ENCODE results near the gene KCNB1. TPM values are rescaled to one million over a fixed set of nuclear protein-coding genes. Genes with fewer than 3 reads are reported as not detected.

KCNB1 gene
- total RNA-seq, 2 donors from 2014 or later = 0.52 to 3.3 TPM

- Histone ChIP-seq H3K27ac (no peak overlapping the region), H3K4me1 (peaks cover 16% of the 10 kb centered on the region), H3K36me3 (replicated peaks in 1 of 2; ENCODE audit: insufficient read depth in 1 of 2, low read depth in 2 of 2) (no peaks in the 10 kb centered on the region), H3K27me3 (peaks cover 8 to 25% of the 10 kb centered on the region in 2 donors), H3K9me3 (no peaks in the 10 kb centered on the region), H3K4me3 (no peak overlapping the region)
- intact Hi-C loops (cut with DNase I) = no loop called here
- ATAC-seq = no peak
- WGBS, 2 donors = 0% methylated on average over 1 of the region's 1 CpG
- TF ChIP-seq POLR2A (IDR thresholded peaks at IDR 0.05) (no peak), CTCF (IDR thresholded peaks at IDR 0.05) (peak in 2 of 7 experiments; percentile 9 to 10)
- DNase-seq = no peak
Measured at GRCh38 chr20:49320460-49320859, 162.0 kb downstream of the KCNB1 start.

DNA sequence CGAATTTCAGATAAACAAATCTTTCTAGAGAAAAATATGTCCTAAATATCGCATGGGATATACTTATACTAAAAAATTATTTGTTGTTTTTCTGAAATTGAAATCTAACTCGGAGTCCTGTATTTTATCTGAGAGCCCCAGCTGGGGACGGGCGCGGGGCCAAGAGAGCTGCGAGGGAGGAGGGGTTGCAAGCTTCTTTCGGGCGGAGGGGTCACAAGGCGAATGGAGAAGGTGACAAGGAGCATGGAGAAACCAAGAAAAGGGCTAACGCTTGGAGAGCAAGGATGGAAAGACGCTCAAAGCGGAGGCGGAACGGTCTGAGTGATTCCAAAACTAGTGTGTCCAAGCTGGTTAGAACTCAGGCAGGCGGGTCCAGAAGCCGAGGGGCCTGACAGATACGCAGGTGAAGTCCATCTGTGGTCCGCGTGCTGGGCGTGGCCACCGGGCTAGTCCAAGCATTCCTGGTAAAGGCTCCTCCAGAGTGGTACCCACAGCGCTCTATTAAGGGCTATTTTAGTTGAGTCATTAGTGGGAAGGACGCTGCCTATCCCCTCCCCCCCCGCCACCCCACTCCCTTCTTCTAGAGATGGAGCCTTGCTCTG lies 163.2 kb downstream of the KCNB1 start:
- no peaks in the 10 kb centered on the region for H3K9me3 ChIP-seq
- no peak overlapping the region for H3K27ac ChIP-seq
- DNase-seq (no peak), ATAC-seq (no peak)
- H3K27me3 ChIP-seq = peaks cover 8 to 25% of the 10 kb centered on the region in 2 donors
- no peaks in the 10 kb centered on the region for H3K36me3 ChIP-seq (replicated peaks in 1 of 2; ENCODE audit: insufficient read depth in 1 of 2, low read depth in 2 of 2)
- TF ChIP-seq POLR2A (IDR thresholded peaks at IDR 0.05) (no peak), CTCF (IDR thresholded peaks at IDR 0.05) (no peak)
- intact Hi-C loops (cut with DNase I) = no loop called here
- H3K4me3 ChIP-seq = no peak overlapping the region
- peaks cover 16% of the 10 kb centered on the region for H3K4me1 ChIP-seq
- WGBS, 2 donors = 17 to 22% methylated on average over 22 to 25 of the region's 25 CpGs

DNA sequence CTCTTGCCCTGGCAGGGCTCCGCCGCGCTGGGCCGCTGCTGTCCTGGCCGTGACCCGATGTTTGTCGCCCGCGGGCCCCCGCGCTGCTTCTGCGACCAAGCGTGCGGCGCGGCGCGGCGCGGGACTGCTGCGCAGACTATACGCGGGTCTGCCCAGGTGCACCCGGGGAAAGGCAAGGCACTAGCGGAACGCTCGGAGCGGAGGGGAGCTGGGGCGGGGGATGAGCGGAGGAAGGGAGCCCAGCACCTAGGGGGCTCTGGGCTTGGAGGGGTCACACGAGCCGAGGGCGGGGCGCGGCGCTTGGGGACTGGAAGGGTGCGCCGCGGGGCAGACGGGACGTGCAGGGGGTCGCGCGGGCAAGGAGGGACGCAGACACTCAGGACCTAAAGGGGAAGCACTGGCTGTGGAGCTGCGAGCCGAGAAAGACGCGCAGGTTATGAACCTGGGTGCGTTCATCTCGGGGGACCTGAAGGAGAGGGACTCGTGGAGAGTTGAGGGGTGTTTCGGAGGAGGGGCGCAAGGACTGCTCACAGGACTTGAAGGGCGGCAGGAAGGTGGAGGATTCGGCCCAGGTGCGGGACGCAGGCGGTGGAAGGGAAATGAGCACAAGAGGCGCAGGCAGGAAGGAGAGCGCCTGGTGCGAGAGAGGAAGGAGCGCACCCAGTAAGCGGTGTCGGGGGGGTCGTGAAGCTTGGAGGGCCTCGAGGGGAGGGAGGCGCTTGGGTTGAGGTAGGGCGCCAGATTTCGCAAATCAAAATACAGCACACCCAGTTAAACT lies 163.8 kb downstream of the KCNB1 start:
- H3K9me3 ChIP-seq = no peaks in the 10 kb centered on the region
- 1% methylated on average over 39 to 66 of the region's 70 CpGs for WGBS, 2 donors
- H3K27ac ChIP-seq = no peak overlapping the region
- ATAC-seq (no peak), DNase-seq (no peak)
- peaks cover 16% of the 10 kb centered on the region for H3K4me1 ChIP-seq
- peaks cover 8 to 25% of the 10 kb centered on the region in 2 donors for H3K27me3 ChIP-seq
- intact Hi-C loops (cut with DNase I) = no loop called here
- TF ChIP-seq POLR2A (IDR thresholded peaks at IDR 0.05) (no peak), CTCF (IDR thresholded peaks at IDR 0.05) (no peak)
- no peaks in the 10 kb centered on the region for H3K36me3 ChIP-seq (replicated peaks in 1 of 2; ENCODE audit: insufficient read depth in 1 of 2, low read depth in 2 of 2)
- no peak overlapping the region for H3K4me3 ChIP-seq

GRCh38 chr20:49318091-49318429 lies 164.4 kb downstream of the KCNB1 start:
- intact Hi-C loops (cut with DNase I) = no loop called here
- Histone ChIP-seq H3K27me3 (peaks cover 8 to 25% of the 10 kb centered on the region in 2 donors), H3K36me3 (replicated peaks in 1 of 2; ENCODE audit: insufficient read depth in 1 of 2, low read depth in 2 of 2) (no peaks in the 10 kb centered on the region), H3K4me3 (no peak overlapping the region), H3K4me1 (peaks cover 16% of the 10 kb centered on the region), H3K27ac (no peak overlapping the region), H3K9me3 (no peaks in the 10 kb centered on the region)
- ATAC-seq (no peak), DNase-seq (no peak)
- TF ChIP-seq CTCF (IDR thresholded peaks at IDR 0.05) (no peak), POLR2A (IDR thresholded peaks at IDR 0.05) (no peak)
- 2 to 4% methylated on average over 18 to 19 of the region's 23 CpGs for WGBS, 2 donors
